Nasal cavity respiratory epithelium epithelial cell of viscerocranial mucosa (primary cell): ENCODE measurements around the gene CACNG8. TPM values are rescaled to one million over a fixed set of nuclear protein-coding genes. Genes with fewer than 3 reads are reported as not detected.

Experiments used
- total RNA-seq: library from RNA; depleted of rRNA; stranded (reverse); fragments of >200 nt; gene quantifications from 2 replicates; pipeline ENCODE4 v1.2.3, GENCODE V29; 2014

The CACNG8 gene
- under 0.01 TPM in 2 replicates for total RNA-seq

DNA sequence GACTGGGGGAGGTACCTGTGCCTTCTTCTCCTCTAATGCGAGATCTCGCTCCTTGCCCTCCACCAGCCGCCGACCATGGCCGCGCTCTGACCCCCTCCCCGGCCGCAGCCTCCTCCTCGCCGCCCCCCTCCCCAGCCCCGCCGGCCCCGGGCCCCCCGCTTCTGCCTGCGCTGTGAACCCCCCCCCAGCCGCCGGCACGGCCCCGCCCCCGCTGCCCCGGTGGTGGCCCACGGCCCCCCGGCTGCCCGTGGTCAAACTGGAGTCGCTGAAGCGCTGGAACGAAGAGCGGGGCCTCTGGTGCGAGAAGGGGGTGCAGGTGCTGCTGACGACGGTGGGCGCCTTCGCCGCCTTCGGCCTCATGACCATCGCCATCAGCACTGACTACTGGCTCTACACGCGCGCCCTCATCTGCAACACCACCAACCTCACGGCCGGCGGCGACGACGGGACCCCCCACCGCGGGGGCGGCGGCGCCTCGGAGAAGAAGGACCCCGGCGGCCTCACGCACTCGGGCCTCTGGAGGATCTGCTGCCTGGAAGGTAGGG is at the start of gene CACNG8:
Gene CACNG8 (plus strand): TSS at position 51 of the 545 bp plus-strand sequence.

DNA sequence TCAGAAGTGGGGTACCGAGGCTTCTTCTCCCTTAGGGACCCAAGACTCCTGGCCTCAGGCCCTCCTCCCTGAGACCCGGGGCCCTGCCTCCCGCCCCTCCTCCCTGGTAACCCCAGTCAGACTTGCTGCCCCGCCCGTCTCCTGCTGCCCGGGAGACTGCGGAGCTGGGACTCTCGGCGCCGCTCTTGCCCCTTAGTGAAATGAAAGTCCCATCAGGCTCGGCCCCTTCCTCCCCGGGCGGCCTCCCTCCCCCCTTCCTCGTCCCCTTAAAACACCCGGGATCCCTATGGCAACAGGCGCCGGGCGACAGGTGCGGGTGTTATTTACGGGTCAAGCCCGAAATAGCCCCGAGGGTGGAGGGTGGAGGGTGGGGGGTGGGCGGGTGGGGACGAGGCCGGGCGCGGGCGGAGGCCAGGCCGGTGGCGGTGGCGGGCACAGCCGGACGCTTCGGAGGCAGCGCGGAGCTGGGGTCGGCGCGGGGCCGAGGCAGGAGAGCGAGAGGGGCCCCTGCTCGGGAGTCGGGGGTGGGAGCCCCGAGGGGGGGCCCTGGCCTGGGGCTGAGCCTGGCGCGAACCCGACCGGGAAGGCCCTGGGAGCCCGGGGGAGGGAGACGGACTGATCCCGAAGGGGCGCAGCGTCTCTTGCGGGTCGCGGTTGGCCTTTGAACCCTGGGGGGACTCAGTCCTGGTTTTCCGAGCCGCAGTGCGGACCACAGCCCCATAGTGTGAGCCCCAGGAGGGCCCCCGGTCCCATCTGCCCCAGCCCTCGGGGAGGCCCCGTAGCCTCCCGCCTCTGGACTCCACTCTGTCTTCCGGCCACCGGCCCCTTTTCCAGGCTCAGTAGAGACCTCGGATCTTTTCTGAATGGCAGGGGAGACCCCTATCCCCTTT is 28.7 kb downstream of the CACNG8 start, which contains the start of gene CACNG6:
Gene CACNG6 (plus strand): TSS at position 414 of the 890 bp plus-strand sequence. CDS start 1,241 bp downstream, outside the sequence.

Other genes with a start within 250 kb of the CACNG8 start
- under 0.01 and 0.07 TPM in 2 replicates for gene NLRP12, start 138.6 kb upstream of the CACNG8 start, total RNA-seq
- gene MYADM, start 95.1 kb upstream of the CACNG8 start, total RNA-seq: 2.4 and 13.2 TPM in 2 replicates
- gene PRKCG, start 80.7 kb upstream of the CACNG8 start, total RNA-seq: not detected in 2 replicates
- gene CACNG7, start 53.7 kb upstream of the CACNG8 start, total RNA-seq: not detected in 2 replicates
- gene CACNG6, start 28.7 kb downstream of the CACNG8 start, total RNA-seq: not detected in 2 replicates
- not detected in 2 replicates for gene VSTM1, start 101.0 kb downstream of the CACNG8 start, total RNA-seq
- gene TARM1, start 118.4 kb downstream of the CACNG8 start, total RNA-seq: not detected in 2 replicates
- 0.07 and 1.0 TPM in 2 replicates for gene OSCAR, start 137.9 kb downstream of the CACNG8 start, total RNA-seq
- gene NDUFA3, start 139.9 kb downstream of the CACNG8 start, total RNA-seq: 7.9 and 16.9 TPM in 2 replicates
- 7.2 and 7.3 TPM in 2 replicates for gene TFPT, start 152.7 kb downstream of the CACNG8 start, total RNA-seq
- gene PRPF31, start 152.8 kb downstream of the CACNG8 start, total RNA-seq: 35.2 and 46.6 TPM in 2 replicates
- 10.3 and 25.8 TPM in 2 replicates for gene CNOT3, start 174.8 kb downstream of the CACNG8 start, total RNA-seq
- 4.6 and 9.9 TPM in 2 replicates for gene LENG1, start 196.8 kb downstream of the CACNG8 start, total RNA-seq
- 26.7 and 71.6 TPM in 2 replicates for gene TMC4, start 210.2 kb downstream of the CACNG8 start, total RNA-seq
- 13.3 and 37.7 TPM in 2 replicates for gene MBOAT7, start 226.6 kb downstream of the CACNG8 start, total RNA-seq
- gene TSEN34, start 228.4 kb downstream of the CACNG8 start, total RNA-seq: 49.3 and 58.8 TPM in 2 replicates
- 1,225 and 1,614 TPM in 2 replicates for gene RPS9, start 237.9 kb downstream of the CACNG8 start, total RNA-seq